Astrocyte (in vitro differentiated cells and primary cell): Measurements from ENCODE around the gene IFIT1. TPM values are rescaled to one million over a fixed set of nuclear protein-coding genes. Genes with fewer than 3 reads are reported as not detected.

Source experiments
- DNase-seq: peaks from one replicate; pipeline ENCODE4 v3.0.0-alpha.2; 2010; ENCODE audit warnings: low read depth
- FAIRE-seq: peaks from 2 replicates; lab custom pipeline; 2011; peaks lifted over from hg19 to GRCh38; lab: Jason Lieb, UNC
- H2AFZ ChIP-seq: 2 replicates; pipeline ENCODE4 v1.6.0; 2012; ENCODE audit warnings: low read depth, low read length, inconsistent platforms
- H3K27ac ChIP-seq: 2 replicates; pipeline ENCODE4 v1.5.1; 2011; ENCODE audit warnings: low read depth, low read length, inconsistent platforms
- H3K27me3 ChIP-seq: 2 replicates; pipeline ENCODE4 v1.6.0; 2011; ENCODE audit warnings: low read length, inconsistent platforms; ENCODE audit not compliant: insufficient read depth
- H3K36me3 ChIP-seq: 2 replicates; pipeline ENCODE4 v1.5.1; 2011; ENCODE audit warnings: low read length, inconsistent platforms; ENCODE audit not compliant: insufficient read depth
- H3K4me1 ChIP-seq: 2 replicates; pipeline ENCODE4 v1.5.1; 2011; ENCODE audit warnings: low read length, inconsistent platforms; ENCODE audit not compliant: insufficient read depth
- H3K4me2 ChIP-seq: 2 replicates; pipeline ENCODE4 v1.6.0; 2012; ENCODE audit warnings: low read length, inconsistent platforms
- H3K4me3 ChIP-seq: 2 replicates; pipeline ENCODE4 v1.5.1; 2011; ENCODE audit warnings: low read depth, mild to moderate bottlenecking, low read length, inconsistent platforms; ENCODE audit not compliant: insufficient read depth
- H3K79me2 ChIP-seq: 2 replicates; pipeline ENCODE4 v1.6.0; 2012; ENCODE audit warnings: mild to moderate bottlenecking, low read length, inconsistent platforms; ENCODE audit not compliant: insufficient read depth
- H3K9ac ChIP-seq: 2 replicates; pipeline ENCODE4 v1.6.0; 2012; ENCODE audit warnings: mild to moderate bottlenecking, low read length, inconsistent platforms
- H3K9me3 ChIP-seq: 2 replicates; pipeline ENCODE4 v1.5.1; 2012; ENCODE audit warnings: low read depth, mild to moderate bottlenecking, low read length, inconsistent platforms; ENCODE audit not compliant: insufficient read depth
- H4K20me1 ChIP-seq: 2 replicates; pipeline ENCODE4 v1.6.0; 2012; ENCODE audit warnings: low read length, inconsistent platforms; ENCODE audit not compliant: insufficient read depth
- H3K27ac Mint-ChIP-seq: one replicate; pipeline ENCODE4 v1.8.0; 2021; ENCODE audit warnings: mild to moderate bottlenecking, mixed read lengths; ENCODE audit not compliant: unreplicated experiment
- H3K27me3 Mint-ChIP-seq: one replicate; pipeline ENCODE4 v1.8.0; 2021; ENCODE audit warnings: low read depth, mixed read lengths; ENCODE audit not compliant: unreplicated experiment
- H3K36me3 Mint-ChIP-seq: one replicate; pipeline ENCODE4 v1.8.0; 2021; ENCODE audit warnings: low read depth, mixed read lengths; ENCODE audit not compliant: unreplicated experiment
- H3K4me1 Mint-ChIP-seq: one replicate; pipeline ENCODE4 v1.8.0; 2021; ENCODE audit warnings: low read depth, mixed read lengths; ENCODE audit not compliant: unreplicated experiment
- H3K4me3 Mint-ChIP-seq: one replicate; pipeline ENCODE4 v1.8.0; 2021; ENCODE audit warnings: mild to moderate bottlenecking, moderate library complexity, mixed read lengths; ENCODE audit not compliant: unreplicated experiment
- H3K9me3 Mint-ChIP-seq: one replicate; pipeline ENCODE4 v1.8.0; 2021; ENCODE audit warnings: mild to moderate bottlenecking, mixed read lengths; ENCODE audit not compliant: unreplicated experiment
- CTCF ChIP-seq: IDR thresholded peaks from 2 replicates; pipeline ENCODE4 v1.5.1; 2011; ENCODE audit warnings: low read depth, mild to moderate bottlenecking, inconsistent platforms, low read length, moderate library complexity; ENCODE audit not compliant: insufficient read depth
- EZH2 ChIP-seq: IDR thresholded peaks from 2 replicates; pipeline ENCODE4 v1.6.1; 2012; ENCODE audit warnings: mild to moderate bottlenecking, low read length, inconsistent platforms; ENCODE audit not compliant: insufficient read depth
- total RNA-seq: library from RNA; stranded (reverse); gene quantifications from 2 replicates; pipeline ENCODE4 v1.2.1, GENCODE V29; 2021

Gene IFIT1
- total RNA-seq, 1 donor from 2014 or later = 335 TPM

GRCh38 chr10:89427629-89428028 is 35.2 kb downstream of the IFIT1 start:
- H3K4me2 ChIP-seq = peak overlapping the region; percentile 69
- no peaks in the 10 kb centered on the region for H3K9me3 Mint-ChIP-seq
- TF ChIP-seq CTCF = no peak
- TF ChIP-seq EZH2 = no peak
- H3K27me3 ChIP-seq = no peaks in the 10 kb centered on the region
- DNase-seq (peak; percentile 85), FAIRE-seq (peak; percentile 55)
- peak overlapping the region; percentile 54 for H3K27ac ChIP-seq
- no peak overlapping the region for H3K4me3 ChIP-seq
- H3K9me3 ChIP-seq = no peaks in the 10 kb centered on the region
- no peaks in the 10 kb centered on the region for H3K79me2 ChIP-seq
- H3K4me3 Mint-ChIP-seq = peak overlapping the region; percentile 3
- H3K36me3 Mint-ChIP-seq = no peaks in the 10 kb centered on the region
- peaks cover 30% of the 10 kb centered on the region for H3K4me1 Mint-ChIP-seq
- no peak overlapping the region for H2AFZ ChIP-seq
- H3K9ac ChIP-seq = peak overlapping the region; percentile 50
- peak overlapping the region; percentile 56 for H3K27ac Mint-ChIP-seq
- no peaks in the 10 kb centered on the region for H3K27me3 Mint-ChIP-seq
- no peaks in the 10 kb centered on the region for H3K36me3 ChIP-seq
- peaks cover 32% of the 10 kb centered on the region for H3K4me1 ChIP-seq
- no peaks in the 10 kb centered on the region for H4K20me1 ChIP-seq

DNA sequence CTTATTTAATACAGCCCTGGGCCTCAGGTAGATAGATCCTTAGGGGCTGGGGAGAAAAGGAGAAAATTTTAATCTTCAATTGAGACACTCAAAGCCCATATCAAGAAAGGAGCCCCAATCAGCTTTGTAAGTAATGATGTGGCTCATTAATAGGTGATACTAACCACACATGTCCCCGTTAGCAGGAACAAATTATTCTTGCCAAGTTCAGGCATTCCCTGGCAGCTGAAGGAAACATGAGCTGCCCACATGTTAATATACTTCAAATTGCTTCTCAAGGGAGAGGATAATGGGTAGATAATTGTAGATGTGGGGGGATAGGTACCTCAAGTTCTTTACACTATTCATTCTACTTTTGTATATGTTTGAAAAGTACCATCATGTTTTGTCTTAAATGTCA is 36.5 kb downstream of the IFIT1 start:
- Mint-ChIP-seq H3K27ac (no peak overlapping the region), H3K4me3 (no peak overlapping the region), H3K36me3 (no peaks in the 10 kb centered on the region), H3K9me3 (no peaks in the 10 kb centered on the region), H3K27me3 (no peaks in the 10 kb centered on the region), H3K4me1 (peaks cover 25% of the 10 kb centered on the region)
- FAIRE-seq = no peak
- Histone ChIP-seq H3K9ac (no peak overlapping the region), H3K4me1 (peaks cover 33% of the 10 kb centered on the region), H3K36me3 (no peaks in the 10 kb centered on the region), H3K79me2 (no peaks in the 10 kb centered on the region), H2AFZ (no peak overlapping the region), H3K27me3 (no peaks in the 10 kb centered on the region), H3K4me2 (no peak overlapping the region), H4K20me1 (no peaks in the 10 kb centered on the region), H3K4me3 (no peak overlapping the region), H3K9me3 (no peaks in the 10 kb centered on the region), H3K27ac (no peak overlapping the region)
- peak; percentile 43 for DNase-seq
- TF ChIP-seq EZH2 (no peak), CTCF (no peak)

DNA sequence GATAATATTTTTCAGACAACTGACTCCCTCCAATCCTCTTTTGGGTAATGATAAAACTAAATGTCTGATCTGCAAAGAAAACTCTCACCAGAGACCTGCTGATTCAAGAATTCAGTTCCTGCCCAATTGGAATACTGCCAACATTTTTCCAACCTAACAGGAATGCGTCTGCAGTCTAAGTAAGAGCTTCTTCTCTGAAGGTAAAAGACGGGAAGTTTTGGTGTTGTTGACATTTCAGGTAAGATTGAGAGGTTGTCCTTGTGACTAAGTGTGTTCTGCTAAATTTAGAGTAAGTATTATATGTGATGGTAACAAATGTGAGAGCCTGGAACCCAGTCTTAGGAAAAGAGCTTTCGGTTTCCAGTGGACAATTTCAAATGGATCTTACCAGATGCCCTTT is 39.6 kb downstream of the IFIT1 start:
- Mint-ChIP-seq H3K27me3 (no peaks in the 10 kb centered on the region), H3K36me3 (no peaks in the 10 kb centered on the region), H3K4me1 (peaks cover 20% of the 10 kb centered on the region), H3K9me3 (no peaks in the 10 kb centered on the region), H3K4me3 (no peak overlapping the region), H3K27ac (peak overlapping the region; percentile 16)
- no peaks in the 10 kb centered on the region for H3K27me3 ChIP-seq
- no peaks in the 10 kb centered on the region for H3K36me3 ChIP-seq
- H3K27ac ChIP-seq = no peak overlapping the region
- H2AFZ ChIP-seq = no peak overlapping the region
- TF ChIP-seq CTCF (no peak), EZH2 (no peak)
- no peaks in the 10 kb centered on the region for H3K9me3 ChIP-seq
- peak; percentile 62 for FAIRE-seq
- no peaks in the 10 kb centered on the region for H3K79me2 ChIP-seq
- no peak overlapping the region for H3K4me3 ChIP-seq
- peak; percentile 81 for DNase-seq
- H3K4me2 ChIP-seq = peak overlapping the region; percentile 64
- no peaks in the 10 kb centered on the region for H4K20me1 ChIP-seq
- no peak overlapping the region for H3K9ac ChIP-seq
- peaks cover 27% of the 10 kb centered on the region for H3K4me1 ChIP-seq
